NB4 (cell line): ENCODE data around the gene ORM1.

Experiments
- POLR2A ChIP-seq: IDR thresholded peaks from 2 replicates; pipeline ENCODE4 v1.6.1; 2011; ENCODE audit warnings: mild to moderate bottlenecking; ENCODE audit not compliant: insufficient read length; ENCODE audit errors: extremely low read depth
- TF ChIP-seq, protein P1 (sequence below): IDR thresholded peaks from one replicate; pipeline ENCODE4 v1.5.1; 2012; ENCODE audit warnings: low read depth, low read length
- TF ChIP-seq, protein P2 (sequence below): IDR thresholded peaks from 2 replicates; pipeline ENCODE4 v1.6.1; 2011; ENCODE audit warnings: low read depth, low read length

DNA sequence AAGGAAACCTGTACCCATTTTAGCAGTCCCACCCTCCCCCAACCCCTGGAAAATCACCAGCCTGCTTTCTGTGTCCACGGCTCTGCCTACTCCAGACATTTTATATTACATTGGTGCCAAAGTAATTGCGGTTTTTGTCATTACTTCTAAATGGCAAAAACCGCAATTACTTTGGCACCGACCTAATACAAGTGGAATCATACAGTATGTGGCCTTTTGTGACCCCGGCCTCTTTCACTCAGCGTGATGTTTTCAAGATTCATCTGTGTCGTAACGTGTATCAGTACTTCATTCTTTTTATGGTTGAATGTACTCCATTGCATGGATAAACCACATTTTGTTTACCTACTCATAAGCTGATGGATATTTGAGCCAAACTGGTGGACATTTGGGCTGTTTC, 9.7 kb upstream of the ORM1 start:
- TF ChIP-seq, protein P1, sequence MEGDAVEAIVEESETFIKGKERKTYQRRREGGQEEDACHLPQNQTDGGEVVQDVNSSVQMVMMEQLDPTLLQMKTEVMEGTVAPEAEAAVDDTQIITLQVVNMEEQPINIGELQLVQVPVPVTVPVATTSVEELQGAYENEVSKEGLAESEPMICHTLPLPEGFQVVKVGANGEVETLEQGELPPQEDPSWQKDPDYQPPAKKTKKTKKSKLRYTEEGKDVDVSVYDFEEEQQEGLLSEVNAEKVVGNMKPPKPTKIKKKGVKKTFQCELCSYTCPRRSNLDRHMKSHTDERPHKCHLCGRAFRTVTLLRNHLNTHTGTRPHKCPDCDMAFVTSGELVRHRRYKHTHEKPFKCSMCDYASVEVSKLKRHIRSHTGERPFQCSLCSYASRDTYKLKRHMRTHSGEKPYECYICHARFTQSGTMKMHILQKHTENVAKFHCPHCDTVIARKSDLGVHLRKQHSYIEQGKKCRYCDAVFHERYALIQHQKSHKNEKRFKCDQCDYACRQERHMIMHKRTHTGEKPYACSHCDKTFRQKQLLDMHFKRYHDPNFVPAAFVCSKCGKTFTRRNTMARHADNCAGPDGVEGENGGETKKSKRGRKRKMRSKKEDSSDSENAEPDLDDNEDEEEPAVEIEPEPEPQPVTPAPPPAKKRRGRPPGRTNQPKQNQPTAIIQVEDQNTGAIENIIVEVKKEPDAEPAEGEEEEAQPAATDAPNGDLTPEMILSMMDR: no peak
- no peak for TF ChIP-seq POLR2A
- TF ChIP-seq, protein P2, sequence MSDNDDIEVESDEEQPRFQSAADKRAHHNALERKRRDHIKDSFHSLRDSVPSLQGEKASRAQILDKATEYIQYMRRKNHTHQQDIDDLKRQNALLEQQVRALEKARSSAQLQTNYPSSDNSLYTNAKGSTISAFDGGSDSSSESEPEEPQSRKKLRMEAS: no peak
